ENCODE measurements around the gene HLA-G.

- TF ChIP-seq POLR2AphosphoS5 (IDR thresholded peaks at IDR 0.05), result no peak
- no peak for TF ChIP-seq CTCF (IDR thresholded peaks at IDR 0.05)
- no peak for TF ChIP-seq POLR2A (IDR thresholded peaks at IDR 0.05)
These were observed 12.3 kb downstream of the HLA-G start for GRCh38 chr6:29839917-29840316.
